SK-N-SH treated with all-trans-retinoic acid at 6 μM for 48 hours (cell line): ENCODE measurements around the gene HPSE.

Experiments
- PATZ1 ChIP-seq: fragments of 250-450 bp; sonication (Bioruptor Pico); IDR thresholded peaks from 2 replicates; pipeline ENCODE4 v1.8.0; 2020; ENCODE audit warnings: mild to moderate bottlenecking, moderate library complexity, borderline replicate concordance
- TOX ChIP-seq: fragments of 250-450 bp; sonication (Bioruptor Pico); IDR thresholded peaks from 2 replicates; pipeline ENCODE4 v1.8.0; 2021; ENCODE audit warnings: mild to moderate bottlenecking, moderate library complexity, borderline replicate concordance

DNA sequence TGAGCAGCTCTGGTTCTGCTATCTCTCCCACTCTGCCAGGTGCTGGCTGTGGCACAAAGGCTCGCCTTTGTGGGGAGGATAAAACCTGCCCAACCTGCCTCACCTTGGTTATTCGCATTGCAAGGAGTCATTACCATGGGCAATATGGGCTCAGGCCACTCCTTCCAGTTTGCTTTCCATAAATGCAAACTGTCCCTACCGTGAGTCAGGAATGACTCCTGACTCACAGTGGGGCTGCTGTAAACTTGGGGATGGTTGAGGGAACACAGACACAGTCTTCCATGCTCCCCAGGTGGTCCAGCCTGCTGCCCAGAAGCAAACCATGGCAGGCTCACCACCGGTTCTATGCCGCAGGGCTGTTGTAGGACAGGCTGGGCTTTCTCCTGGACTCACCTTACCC, 86.2 kb downstream of the HPSE start:
- TF ChIP-seq PATZ1 (CRISPR knock-in tag) (no peak), TOX (CRISPR knock-in tag) (no peak)
